WI38 (cell line): ENCODE results near the gene ME3.
A peak's percentile ranks its signal among the peaks of the same experiment; 100 is the strongest.

Experiments
- H3K4me3 ChIP-seq: 2 replicates; pipeline ENCODE4 v1.5.1; 2011; ENCODE audit warnings: low read depth, mild to moderate bottlenecking, control low read depth, low read length
- TF ChIP-seq, protein P1 (sequence below): IDR thresholded peaks from 2 replicates; pipeline ENCODE4 v1.5.1; 2012; ENCODE audit warnings: low read depth, mild to moderate bottlenecking, control low read depth, low read length

ME3 gene

DNA sequence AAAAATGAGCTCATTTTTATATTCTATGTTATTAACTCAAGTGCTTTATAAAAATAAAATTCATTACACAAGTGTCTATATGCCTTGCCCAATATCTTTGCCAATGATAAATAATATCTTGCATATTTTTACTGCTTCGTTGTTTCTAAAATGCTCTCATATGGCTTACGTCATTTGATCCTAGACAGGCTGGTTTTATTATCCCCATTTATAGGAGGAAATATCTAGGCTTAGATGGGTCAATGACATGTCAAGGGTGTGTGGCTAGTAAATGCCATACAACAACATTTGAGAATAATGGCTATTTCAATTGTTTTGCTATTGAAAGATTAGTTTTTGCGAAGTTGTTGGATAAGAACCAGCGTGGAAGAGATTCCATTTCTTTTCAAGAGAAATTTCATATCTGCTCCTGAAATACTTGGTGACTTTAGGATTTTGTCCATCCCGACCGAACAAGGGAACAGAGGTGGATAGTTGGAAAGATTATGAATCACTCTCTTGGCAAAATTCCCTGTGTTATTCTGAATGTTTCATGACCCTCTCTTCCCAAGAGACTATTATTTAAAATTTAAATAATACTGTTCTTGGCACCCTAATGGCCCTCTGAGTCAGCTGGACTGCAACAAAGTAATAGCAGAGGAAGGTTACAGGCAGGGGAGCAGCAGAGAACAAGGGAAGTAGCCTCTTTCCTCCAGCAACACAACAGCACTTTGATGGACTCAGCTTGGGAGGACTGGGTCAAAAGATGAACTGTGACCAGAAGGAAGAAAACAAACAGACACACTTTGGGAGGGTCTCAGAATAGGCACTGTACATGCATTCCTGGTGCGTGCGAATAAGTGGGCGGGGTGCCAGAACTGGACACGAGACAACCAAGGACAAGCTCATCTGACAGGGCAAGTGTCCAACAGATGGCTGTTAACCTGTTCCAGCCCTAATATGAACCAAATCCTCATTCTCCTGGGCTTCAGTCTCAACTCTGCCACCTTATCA is 94.5 kb downstream of the ME3 start:
- H3K4me3 ChIP-seq = no peak overlapping the region
- TF ChIP-seq, protein P1, sequence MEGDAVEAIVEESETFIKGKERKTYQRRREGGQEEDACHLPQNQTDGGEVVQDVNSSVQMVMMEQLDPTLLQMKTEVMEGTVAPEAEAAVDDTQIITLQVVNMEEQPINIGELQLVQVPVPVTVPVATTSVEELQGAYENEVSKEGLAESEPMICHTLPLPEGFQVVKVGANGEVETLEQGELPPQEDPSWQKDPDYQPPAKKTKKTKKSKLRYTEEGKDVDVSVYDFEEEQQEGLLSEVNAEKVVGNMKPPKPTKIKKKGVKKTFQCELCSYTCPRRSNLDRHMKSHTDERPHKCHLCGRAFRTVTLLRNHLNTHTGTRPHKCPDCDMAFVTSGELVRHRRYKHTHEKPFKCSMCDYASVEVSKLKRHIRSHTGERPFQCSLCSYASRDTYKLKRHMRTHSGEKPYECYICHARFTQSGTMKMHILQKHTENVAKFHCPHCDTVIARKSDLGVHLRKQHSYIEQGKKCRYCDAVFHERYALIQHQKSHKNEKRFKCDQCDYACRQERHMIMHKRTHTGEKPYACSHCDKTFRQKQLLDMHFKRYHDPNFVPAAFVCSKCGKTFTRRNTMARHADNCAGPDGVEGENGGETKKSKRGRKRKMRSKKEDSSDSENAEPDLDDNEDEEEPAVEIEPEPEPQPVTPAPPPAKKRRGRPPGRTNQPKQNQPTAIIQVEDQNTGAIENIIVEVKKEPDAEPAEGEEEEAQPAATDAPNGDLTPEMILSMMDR = no peak

DNA sequence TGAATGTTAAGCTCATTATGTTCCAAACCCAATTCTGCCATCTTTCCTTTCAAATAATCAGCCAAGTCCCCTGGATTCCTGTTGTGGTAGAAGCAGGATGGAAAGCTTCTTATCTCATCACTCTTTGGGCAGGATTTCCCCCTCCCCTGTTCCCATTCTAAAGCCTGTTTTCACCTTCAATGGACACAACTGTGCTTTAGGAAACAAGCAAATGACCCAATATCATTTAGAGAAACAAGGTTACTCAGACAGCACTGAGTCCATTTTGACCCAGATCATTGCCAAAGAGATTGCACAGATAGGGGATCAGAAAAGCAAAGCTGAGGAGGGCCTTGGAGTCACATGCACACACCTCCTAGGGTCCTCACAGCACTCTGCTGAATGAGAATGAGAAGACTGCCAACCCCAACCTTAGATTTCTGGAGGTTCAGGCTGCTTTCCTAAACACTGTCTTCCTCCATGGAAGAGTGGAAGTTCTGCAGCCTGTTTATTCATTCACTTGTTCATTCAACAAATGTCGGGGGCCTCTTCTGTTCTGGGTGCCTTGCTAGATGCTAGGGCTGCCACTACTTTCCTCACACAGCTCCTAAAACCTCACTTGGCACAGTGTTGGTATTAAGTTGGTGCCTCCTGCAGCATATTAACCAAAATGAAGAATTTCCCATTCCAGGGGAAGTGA is 95.3 kb downstream of the ME3 start:
- TF ChIP-seq, protein P1 = no peak

DNA sequence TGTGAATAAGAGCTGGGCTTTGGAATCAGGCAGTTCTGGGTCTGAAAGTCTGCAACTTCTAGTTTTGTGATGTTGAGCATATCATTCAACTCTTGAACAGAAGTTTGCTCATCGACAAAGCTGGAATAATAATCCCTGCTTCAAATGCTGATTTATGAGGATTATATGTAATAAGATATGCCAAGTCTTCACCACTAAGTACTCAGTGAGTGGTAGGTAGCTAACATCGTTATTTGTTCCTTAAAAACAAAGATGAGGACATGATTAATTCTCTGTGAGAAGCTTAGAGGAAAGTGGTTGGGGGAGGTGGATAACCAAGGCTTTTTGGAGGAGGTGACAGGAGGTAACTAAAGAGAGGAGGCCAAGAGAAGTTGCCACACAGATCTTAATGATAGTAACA is 96.5 kb downstream of the ME3 start:
- no peak overlapping the region for H3K4me3 ChIP-seq
- TF ChIP-seq, protein P1 = no peak

More for the DNA sequence above, 95.3 kb downstream of the ME3 start:
- H3K4me3 ChIP-seq = no peak overlapping the region

DNA sequence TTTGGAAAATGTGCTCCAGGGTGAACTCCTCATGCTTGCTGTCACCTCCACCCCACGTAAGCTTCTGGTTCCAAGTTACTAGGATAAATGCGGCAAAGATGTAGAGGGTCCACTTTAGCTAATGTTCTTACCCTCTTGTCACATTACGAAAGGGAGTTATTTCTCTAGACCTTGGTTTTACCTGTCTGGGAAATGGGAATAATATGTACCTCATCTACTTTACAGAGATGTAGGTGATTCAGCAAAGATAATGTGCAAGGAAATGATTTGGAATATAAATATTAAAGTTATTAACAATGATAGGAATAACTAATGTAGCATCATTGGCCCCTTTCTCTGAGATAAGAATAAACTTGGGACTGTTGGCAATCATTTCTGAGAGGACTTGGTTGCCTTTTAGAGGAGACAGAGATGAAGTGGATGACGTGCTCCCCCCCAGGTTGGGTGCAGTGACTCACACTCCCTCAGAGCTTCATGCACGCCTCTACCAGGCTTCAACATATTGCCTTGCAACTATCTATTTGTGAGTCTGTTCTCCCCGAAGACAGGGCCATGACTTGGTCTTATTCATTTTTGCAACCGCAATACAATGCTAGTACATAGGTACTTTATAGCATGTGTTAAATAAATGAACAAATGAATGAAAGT is 97.1 kb downstream of the ME3 start:
- TF ChIP-seq, protein P1 = no peak
- H3K4me3 ChIP-seq = no peak overlapping the region

DNA sequence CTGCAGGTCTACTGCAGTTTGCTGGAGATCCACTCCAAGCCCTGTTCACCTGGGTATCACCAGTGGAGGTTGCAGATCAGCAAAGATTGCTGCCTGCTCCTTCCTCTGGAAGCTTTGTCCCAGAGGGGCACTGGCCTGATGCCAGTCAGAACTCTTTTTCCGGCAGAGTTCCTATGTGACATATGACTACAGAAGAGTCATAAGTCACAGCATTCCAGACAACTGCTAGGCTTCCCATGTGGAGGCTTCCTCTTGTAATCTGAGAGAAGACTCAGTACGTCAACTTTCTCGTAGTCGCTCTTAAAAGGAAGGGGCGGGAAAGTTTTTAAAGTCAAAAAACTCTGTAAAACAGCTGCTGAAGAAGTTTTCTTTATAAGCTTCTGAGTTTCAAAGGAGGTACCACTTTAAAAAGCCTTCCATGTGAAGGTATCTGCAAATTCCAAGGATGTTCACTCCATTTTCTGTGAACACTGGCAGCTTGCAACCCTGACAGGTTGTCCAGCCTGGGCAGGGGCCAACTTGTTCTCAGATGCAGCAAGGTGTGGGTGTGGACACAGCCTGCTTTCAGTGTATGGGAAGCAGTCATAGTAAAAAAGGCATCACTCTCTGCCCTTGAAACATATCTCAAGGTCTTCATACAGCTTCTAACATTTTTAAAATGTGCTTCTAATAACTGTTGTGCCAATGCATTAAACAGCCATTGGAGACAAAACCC is 97.8 kb downstream of the ME3 start:
- TF ChIP-seq, protein P1 = no peak
- H3K4me3 ChIP-seq = no peak overlapping the region

DNA sequence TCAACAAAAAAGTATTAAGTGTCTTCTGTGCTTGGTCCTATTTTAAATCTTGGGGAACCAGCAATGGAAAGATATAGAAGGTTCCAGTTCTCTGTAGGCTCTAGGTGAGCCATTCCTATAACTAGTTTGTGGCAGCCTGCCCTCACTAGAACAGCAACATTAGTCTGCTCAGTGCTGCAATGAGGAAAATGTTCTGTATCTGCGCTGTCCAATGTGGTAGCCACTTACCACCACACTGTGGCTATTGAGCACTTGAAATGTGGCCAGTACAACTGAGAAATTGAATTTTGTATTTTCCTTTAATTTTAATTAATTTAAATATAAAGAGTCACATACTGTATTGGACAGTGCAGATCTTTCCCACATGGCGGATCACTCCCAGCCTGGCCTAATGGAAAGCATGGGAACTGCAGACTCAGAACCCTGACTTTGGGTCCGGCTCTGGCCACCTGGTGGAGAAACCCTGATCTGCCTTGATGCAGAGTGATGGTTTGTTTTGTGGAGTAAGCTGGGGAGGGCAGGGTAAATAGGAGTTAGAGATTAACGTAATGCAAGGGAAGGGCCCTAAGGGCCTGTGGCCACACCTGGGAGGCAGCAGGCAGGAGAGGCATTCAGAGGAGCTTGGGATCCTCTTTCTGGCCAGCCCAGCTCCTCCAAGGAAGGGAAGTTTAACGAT is 101.0 kb downstream of the ME3 start:
- TF ChIP-seq, protein P1 = peak; percentile 33; the same call in 1 of the 2 replicates
- H3K4me3 ChIP-seq = no peak overlapping the region
